Left ventricle myocardium inferior (tissue), 1 donor: ENCODE data around the gene PON3. TPM values are rescaled to one million over a fixed set of nuclear protein-coding genes. Genes with fewer than 3 reads are reported as not detected.

Source experiments
- DNase-seq: peaks from one replicate; pipeline ENCODE4 v3.0.0-alpha.2; 2020
- H3K27ac ChIP-seq: fragments of 200-600 bp; replicated peaks from 2 replicates; pipeline ENCODE4 v1.8.0; 2021
- H3K27me3 ChIP-seq: fragments of 200-600 bp; 2 replicates; pipeline ENCODE4 v1.8.0; 2021; ENCODE audit warnings: low read depth
- H3K36me3 ChIP-seq: fragments of 200-600 bp; 2 replicates; pipeline ENCODE4 v1.8.0; 2021
- H3K4me1 ChIP-seq: fragments of 200-600 bp; 2 replicates; pipeline ENCODE4 v1.8.0; 2021
- H3K4me3 ChIP-seq: fragments of 200-600 bp; 2 replicates; pipeline ENCODE4 v1.8.0; 2021; ENCODE audit warnings: mild to moderate bottlenecking, moderate library complexity
- H3K9me3 ChIP-seq: fragments of 200-600 bp; replicated peaks from 2 replicates; pipeline ENCODE4 v1.8.0; 2021
- intact Hi-C: fragments of 100-400 bp; cut with micrococcal nuclease; formaldehyde crosslinking; loops from one replicate; pipeline ENCODE4 v1.11.0; 2022
- long read RNA-seq: library from polyadenylated mRNA; unstranded; transcript quantifications from one replicate; pipeline ENCODE4 v2.0.0, GENCODE V29; 2021
- total RNA-seq: library from RNA; stranded (reverse); fragmentation: NEBNext Ultra II Directional; extraction: Animal tissue kit (Norgen Biotek cat#: 25700); gene quantifications from one replicate; pipeline ENCODE4 v1.2.1, GENCODE V29; 2021
- TF ChIP-seq, protein P1 (sequence below): fragments of 200-600 bp; IDR thresholded peaks from 2 replicates; pipeline ENCODE4 v1.8.0; 2021; ENCODE audit warnings: antibody characterized with exemption, mild to moderate bottlenecking, borderline replicate concordance
- donor health status: DM: no; HTN: yes; CAD: no; lungs with severe emphysema.

PON3 gene
- 0.69 TPM for total RNA-seq
- long read RNA-seq = 0 reads

DNA sequence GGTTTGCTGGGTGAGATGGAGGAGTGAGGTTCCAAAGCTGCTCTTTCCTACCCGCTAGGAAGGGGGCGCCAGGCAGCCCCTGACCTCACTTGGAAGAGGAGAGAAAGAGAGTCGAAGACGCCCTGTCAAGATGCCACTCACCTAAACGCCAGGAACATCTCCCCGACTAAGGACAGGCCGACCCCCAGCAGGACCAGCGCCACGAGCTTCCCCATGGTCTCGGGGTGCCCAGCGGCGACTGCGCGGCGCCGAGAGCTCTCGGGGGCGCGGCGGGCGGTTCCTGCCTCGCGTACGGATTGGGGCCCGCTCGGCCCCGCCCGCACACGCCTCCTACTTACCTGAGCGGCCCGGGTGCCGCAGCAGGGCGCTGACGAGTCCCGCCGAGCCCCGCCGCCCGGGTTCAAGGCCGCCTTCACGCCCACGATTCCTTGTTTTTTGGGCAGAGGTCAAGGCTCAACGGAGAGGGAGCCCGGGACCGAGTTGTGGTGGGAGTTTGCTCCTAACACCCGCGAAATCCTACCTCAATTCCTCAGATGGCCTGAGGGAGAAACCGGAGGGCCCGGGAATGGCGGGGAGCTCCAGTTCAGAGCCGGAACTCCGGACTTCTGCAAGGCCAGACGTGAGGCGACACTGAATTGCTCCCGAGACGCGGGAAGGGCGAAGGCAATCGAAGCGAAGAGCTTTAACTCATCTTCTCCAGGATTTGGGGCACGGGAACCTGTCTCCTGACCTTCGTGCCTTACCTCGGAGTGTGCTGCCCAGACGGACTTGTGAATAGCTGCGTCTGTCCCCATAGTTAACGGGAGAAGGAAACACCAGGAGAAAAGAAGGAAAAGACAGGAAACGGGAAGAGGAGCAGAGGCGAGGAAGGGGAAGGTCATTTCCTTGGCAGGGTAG, at the start of gene PON3:
PON3 (minus strand) TSS at position 240 of the 897 bp plus-strand sequence; CDS start at position 215, 25 bp downstream.
- H3K27me3 ChIP-seq = peaks cover 37% of the 10 kb centered on the region
- peaks cover 10% of the 10 kb centered on the region for H3K4me1 ChIP-seq
- H3K27ac ChIP-seq = no peak within 1 kb of the TSS
- TF ChIP-seq, protein P1, sequence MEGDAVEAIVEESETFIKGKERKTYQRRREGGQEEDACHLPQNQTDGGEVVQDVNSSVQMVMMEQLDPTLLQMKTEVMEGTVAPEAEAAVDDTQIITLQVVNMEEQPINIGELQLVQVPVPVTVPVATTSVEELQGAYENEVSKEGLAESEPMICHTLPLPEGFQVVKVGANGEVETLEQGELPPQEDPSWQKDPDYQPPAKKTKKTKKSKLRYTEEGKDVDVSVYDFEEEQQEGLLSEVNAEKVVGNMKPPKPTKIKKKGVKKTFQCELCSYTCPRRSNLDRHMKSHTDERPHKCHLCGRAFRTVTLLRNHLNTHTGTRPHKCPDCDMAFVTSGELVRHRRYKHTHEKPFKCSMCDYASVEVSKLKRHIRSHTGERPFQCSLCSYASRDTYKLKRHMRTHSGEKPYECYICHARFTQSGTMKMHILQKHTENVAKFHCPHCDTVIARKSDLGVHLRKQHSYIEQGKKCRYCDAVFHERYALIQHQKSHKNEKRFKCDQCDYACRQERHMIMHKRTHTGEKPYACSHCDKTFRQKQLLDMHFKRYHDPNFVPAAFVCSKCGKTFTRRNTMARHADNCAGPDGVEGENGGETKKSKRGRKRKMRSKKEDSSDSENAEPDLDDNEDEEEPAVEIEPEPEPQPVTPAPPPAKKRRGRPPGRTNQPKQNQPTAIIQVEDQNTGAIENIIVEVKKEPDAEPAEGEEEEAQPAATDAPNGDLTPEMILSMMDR = peak; percentile 21
- DNase-seq = no peak
- H3K36me3 ChIP-seq = no peaks in the 10 kb centered on the region
- H3K9me3 ChIP-seq = no peaks in the 10 kb centered on the region
- intact Hi-C loops = no loop called here
- peak within 1 kb of the TSS; percentile 70 for H3K4me3 ChIP-seq

DNA sequence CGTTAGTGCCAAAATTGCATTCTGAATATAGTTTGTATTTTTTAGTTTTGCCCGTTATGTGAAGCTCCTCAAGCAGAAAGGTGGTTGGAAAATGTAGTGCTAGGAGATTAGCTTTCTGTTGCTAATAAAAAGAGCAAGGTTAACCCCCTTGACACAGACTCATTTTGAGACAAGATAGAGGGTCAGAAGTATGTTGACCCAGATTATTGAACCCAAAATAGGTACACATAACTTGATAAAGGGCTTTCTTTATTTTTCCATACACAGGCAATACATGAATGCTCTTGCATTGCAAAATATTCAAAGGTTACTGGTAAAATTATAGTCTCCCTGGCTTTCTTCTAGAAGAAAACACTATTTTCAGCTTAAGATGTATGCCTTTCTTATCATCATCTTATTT, 48.6 kb upstream of the PON3 start:
- no peaks in the 10 kb centered on the region for H3K36me3 ChIP-seq
- no peaks in the 10 kb centered on the region for H3K27me3 ChIP-seq
- no peaks in the 10 kb centered on the region for H3K9me3 ChIP-seq
- no peak for DNase-seq
- no peak overlapping the region for H3K27ac ChIP-seq
- TF ChIP-seq, protein P1 = no peak
- no peak overlapping the region for H3K4me3 ChIP-seq
- H3K4me1 ChIP-seq = no peaks in the 10 kb centered on the region
- intact Hi-C loops = no loop called here

DNA sequence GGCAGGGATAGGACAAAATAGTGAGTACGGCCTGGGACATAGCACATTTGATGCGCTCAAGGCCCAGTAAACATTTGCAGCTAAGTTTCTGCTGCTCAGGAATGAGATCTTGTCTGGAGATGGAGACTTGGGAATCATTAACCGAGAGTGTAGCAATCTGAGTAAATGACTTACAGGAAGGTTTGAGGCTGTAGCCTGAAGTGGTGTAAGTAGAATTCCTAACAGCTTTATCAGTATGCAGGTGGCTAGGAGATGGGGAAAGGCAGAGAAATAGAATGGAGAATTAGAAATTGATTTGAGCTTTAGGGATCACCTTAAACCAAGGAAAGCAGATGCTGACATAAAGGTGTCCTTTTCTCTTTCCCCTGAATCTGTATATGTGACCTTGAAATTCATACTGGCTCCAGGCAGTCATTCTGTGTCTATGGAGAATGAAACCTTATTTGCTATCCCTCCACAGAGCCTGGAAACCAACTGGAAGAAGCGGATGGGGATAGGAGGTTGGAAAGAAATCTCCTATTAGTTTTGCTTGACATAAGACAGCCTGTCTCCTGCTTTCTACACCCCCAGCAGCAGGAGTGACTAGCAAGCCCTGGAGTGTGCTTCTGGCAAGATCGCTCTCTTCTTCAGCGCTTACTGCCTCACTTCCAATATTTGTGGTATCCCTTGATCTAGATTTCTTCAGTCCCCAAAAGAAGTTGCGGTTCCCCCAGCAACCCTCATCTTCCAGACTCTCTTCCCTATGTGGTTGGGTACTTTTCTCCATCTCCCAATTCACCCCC, 45.1 kb upstream of the PON3 start:
- intact Hi-C loops = no loop called here
- Histone ChIP-seq H3K27ac (no peak overlapping the region), H3K4me3 (no peak overlapping the region), H3K36me3 (no peaks in the 10 kb centered on the region), H3K9me3 (no peaks in the 10 kb centered on the region), H3K4me1 (no peaks in the 10 kb centered on the region), H3K27me3 (no peaks in the 10 kb centered on the region)
- TF ChIP-seq, protein P1 = no peak
- no peak for DNase-seq

DNA sequence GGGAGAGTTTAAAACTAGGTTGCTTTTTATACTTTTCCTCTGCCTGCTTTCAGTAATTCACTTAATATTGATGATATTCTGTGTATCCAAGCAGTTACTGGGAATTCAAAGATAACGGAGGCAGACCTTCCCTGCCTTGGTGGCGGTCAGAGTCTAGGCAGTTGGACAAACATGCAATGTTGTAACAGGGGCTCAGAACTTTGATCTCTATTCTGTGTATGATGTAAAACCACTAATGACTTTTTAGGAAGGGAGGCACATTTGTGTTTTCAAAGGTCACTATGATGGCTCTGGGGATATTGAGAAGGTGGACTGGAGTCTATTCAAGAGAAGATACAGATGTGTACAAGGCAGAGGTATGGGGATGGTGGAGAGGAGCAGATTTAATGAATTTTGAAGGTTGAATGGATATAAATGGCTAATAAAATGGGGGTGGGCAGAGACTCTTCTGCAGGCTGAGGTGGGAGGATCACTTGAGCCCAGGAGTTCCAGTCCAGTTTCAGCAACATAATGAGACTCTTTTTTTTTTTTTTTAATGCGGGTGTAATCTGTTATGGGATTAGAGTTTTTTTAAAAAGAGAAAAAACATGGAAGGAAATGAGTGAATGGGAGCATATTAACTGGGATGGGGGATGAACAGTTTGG, 44.3 kb upstream of the PON3 start:
- H3K9me3 ChIP-seq = no peaks in the 10 kb centered on the region
- H3K4me3 ChIP-seq = no peak overlapping the region
- H3K27ac ChIP-seq = no peak overlapping the region
- no peaks in the 10 kb centered on the region for H3K36me3 ChIP-seq
- H3K27me3 ChIP-seq = no peaks in the 10 kb centered on the region
- intact Hi-C loops = no loop called here
- DNase-seq = no peak
- H3K4me1 ChIP-seq = peaks cover under 1% of the 10 kb centered on the region
- TF ChIP-seq, protein P1 = no peak

DNA sequence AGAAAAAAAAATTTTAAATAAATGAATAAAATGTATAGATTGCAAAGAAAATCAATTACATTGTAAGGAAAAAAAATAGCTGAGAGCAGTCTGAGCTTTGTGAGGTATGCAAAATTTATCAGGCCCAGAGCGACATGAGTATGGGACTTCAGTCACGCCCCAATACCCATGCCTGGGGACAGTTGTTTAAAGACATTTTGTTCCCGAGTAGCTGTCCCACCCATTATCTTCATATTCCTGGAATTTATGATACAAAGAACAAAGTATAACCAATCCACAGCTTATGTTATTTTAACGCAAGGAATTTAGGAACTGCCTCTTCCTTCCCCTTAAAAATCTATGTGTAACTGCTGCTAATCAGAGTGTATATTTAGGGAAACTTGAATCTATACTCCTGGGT, 40.2 kb upstream of the PON3 start:
- intact Hi-C loops = no loop called here
- no peaks in the 10 kb centered on the region for H3K9me3 ChIP-seq
- peaks cover 4% of the 10 kb centered on the region for H3K36me3 ChIP-seq
- no peak for DNase-seq
- no peaks in the 10 kb centered on the region for H3K27me3 ChIP-seq
- H3K4me1 ChIP-seq = peaks cover 30% of the 10 kb centered on the region
- H3K4me3 ChIP-seq = no peak overlapping the region
- TF ChIP-seq, protein P1 = no peak
- no peak overlapping the region for H3K27ac ChIP-seq
